Measurements from ENCODE around the gene LMF1.

DNA sequence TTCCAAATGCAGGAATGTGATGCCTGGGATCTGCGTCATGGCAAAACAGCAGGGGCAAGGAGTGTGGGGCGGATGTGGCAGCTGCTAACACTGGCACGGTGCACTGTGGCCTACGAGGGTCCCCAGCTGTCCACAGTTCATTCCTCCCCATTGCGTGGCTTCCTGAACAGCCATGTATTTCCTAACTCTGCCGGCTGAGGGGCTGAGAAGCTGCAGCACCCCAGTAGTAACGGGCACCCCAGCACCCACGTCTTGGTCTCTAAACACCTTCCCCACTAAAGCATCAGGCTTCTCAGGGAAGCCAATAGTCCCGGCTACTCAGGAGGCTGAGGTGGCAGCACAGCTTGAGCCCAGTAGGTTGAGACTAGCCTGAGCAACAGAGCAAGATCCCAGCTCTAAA lies 47.6 kb downstream of the LMF1 start:
- TF ChIP-seq, protein P1, sequence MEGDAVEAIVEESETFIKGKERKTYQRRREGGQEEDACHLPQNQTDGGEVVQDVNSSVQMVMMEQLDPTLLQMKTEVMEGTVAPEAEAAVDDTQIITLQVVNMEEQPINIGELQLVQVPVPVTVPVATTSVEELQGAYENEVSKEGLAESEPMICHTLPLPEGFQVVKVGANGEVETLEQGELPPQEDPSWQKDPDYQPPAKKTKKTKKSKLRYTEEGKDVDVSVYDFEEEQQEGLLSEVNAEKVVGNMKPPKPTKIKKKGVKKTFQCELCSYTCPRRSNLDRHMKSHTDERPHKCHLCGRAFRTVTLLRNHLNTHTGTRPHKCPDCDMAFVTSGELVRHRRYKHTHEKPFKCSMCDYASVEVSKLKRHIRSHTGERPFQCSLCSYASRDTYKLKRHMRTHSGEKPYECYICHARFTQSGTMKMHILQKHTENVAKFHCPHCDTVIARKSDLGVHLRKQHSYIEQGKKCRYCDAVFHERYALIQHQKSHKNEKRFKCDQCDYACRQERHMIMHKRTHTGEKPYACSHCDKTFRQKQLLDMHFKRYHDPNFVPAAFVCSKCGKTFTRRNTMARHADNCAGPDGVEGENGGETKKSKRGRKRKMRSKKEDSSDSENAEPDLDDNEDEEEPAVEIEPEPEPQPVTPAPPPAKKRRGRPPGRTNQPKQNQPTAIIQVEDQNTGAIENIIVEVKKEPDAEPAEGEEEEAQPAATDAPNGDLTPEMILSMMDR (conservative IDR thresholded peaks at IDR 0.05; ENCODE audit: low read depth, low read length), result no peak
- no peak for TF ChIP-seq EZH2phosphoT487 (IDR thresholded peaks at IDR 0.05; ENCODE audit: borderline replicate concordance, low read length)
